Measurements from ENCODE around the gene DIS3. TPM values are rescaled to one million over a fixed set of nuclear protein-coding genes. Genes with fewer than 3 reads are reported as not detected.
A peak's percentile ranks its signal among the peaks of the same experiment; 100 is the strongest.

Gene DIS3
- total and polyA plus RNA-seq, 2 of the 4 experiments (the other 2 are of a cell fraction) = 19.3 to 33.3 TPM

GRCh38 chr13:72805676-72806346, 24.1 kb upstream of the DIS3 start:
- no peak overlapping the region for H3K9ac ChIP-seq (ENCODE audit: low read depth, low read length)
- no peak overlapping the region for H3K14ac ChIP-seq (replicated peaks; ENCODE audit: low read depth, low read length)
- no peak for TF ChIP-seq MAZ (IDR thresholded peaks at IDR 0.05; ENCODE audit: borderline replicate concordance, low read depth, low read length)
- TF ChIP-seq POLR2A (IDR thresholded peaks at IDR 0.05; ENCODE audit: low read depth, low read length) = no peak
- TF ChIP-seq NFE2L2 (IDR thresholded peaks at IDR 0.05; ENCODE audit: low read depth, low read length) = no peak
- no peak for TF ChIP-seq SMC3 (IDR thresholded peaks at IDR 0.05; ENCODE audit: low read depth, low read length)
- TF ChIP-seq RFX5 (IDR thresholded peaks at IDR 0.05; ENCODE audit: low read depth, low read length) = no peak
- peak; percentile 70 for TF ChIP-seq CEBPB (IDR thresholded peaks at IDR 0.05; ENCODE audit: low read depth, low read length)
- BruUV-seq (replicated peaks) = no TSS peak
- no peak overlapping the region for H3K4me2 ChIP-seq (ENCODE audit: low read depth, low read length)
- dilution Hi-C loops (cut with HindIII; ENCODE audit: low sequenced_read_pairs, unreplicated experiment) (no loop called here), in situ Hi-C loops (cut with MboI; ENCODE audit: low sequenced_read_pairs) (loop anchor here (25.0 kb wide), 1 partner anchor 906 kb away; no protein-coding TSS in a partner anchor), intact Hi-C loops (cut with micrococcal nuclease) (no loop called here)
- H3K9me1 ChIP-seq (ENCODE audit: insufficient read depth, low read length) = no peaks in the 10 kb centered on the region; the same call in 1 of the 2 replicates
- no peak overlapping the region for H2AK5ac ChIP-seq (ENCODE audit: low read depth, low read length)
- ATAC-seq (ENCODE audit: low read depth) (no peak), DNase-seq (no peak)
- peaks cover 0 to 10% of the 10 kb centered on the region in 2 experiments; a peak in 2 of 4 replicates for H3K79me1 ChIP-seq (ENCODE audit: low read depth in 1 of 2, low read length in 2 of 2)
- H3K36me3 ChIP-seq (ENCODE audit: control insufficient read depth, insufficient read depth, low read length) = no peaks in the 10 kb centered on the region
- H3K4me3 ChIP-seq (ENCODE audit: insufficient read depth, low read depth, low read length) = no peak overlapping the region
- ChIA-PET POLR2A (ENCODE audit: unreplicated experiment) (no interaction called here), CTCF (interaction anchor here (0.6 to 0.7 kb wide), 2 partner anchors 17 to 72 kb away, joined by 3 read pairs; no protein-coding TSS in a partner anchor)
- no peaks in the 10 kb centered on the region for H3K27me3 ChIP-seq (ENCODE audit: control insufficient read depth, insufficient read depth, low read length)
- H2BK15ac ChIP-seq (ENCODE audit: low read depth, low read length) = no peak overlapping the region
- H2BK20ac ChIP-seq (ENCODE audit: low read depth, low read length) = no peak overlapping the region
- no peak overlapping the region for H3K23ac ChIP-seq (ENCODE audit: low read depth, low read length)
- H4K8ac ChIP-seq (ENCODE audit: low read depth in 2 of 2, low read length in 2 of 2) = no peak overlapping the region
- H2BK120ac ChIP-seq (ENCODE audit: low read depth, low read length) = no peak overlapping the region
- no peak overlapping the region for H4K5ac ChIP-seq (ENCODE audit: low read depth, low read length)
- H3K4ac ChIP-seq (ENCODE audit: low read depth, low read length) = no peak overlapping the region
- no peak overlapping the region for H3K18ac ChIP-seq (ENCODE audit: low read depth, low read length)
- H2AK9ac ChIP-seq (replicated peaks; ENCODE audit: low read depth, low read length, poor library complexity) = no peak overlapping the region
- peaks cover 1% of the 10 kb centered on the region; the same call in 1 of the 2 replicates for H3K4me1 ChIP-seq (ENCODE audit: control insufficient read depth, insufficient read depth, low read length)
- H2AFZ ChIP-seq (replicated peaks; ENCODE audit: low read length, poor library complexity) = no peak overlapping the region
- no peak overlapping the region for H4K91ac ChIP-seq (ENCODE audit: insufficient read depth, low read depth, low read length)
- H3K9me3 ChIP-seq (ENCODE audit: control insufficient read depth, insufficient read depth, low read length) = no peaks in the 10 kb centered on the region
- no peak overlapping the region for H2BK5ac ChIP-seq (ENCODE audit: low read depth, low read length, poor library complexity, severe bottlenecking)
- no CpG with 5 or more reads among the region's 1 CpG for WGBS, 2 experiments (ENCODE audit: extremely low coverage in 2 of 2, insufficient read length in 1 of 2)
- H3K27ac ChIP-seq (ENCODE audit: insufficient read depth, low read length) = no peak overlapping the region
- no peak overlapping the region for H3K56ac ChIP-seq (ENCODE audit: extremely low read depth, insufficient read depth, low read length)
- H4K20me1 ChIP-seq (ENCODE audit: insufficient read depth, low read length) = no peaks in the 10 kb centered on the region
